ENCODE data around the gene NET1.
A peak's percentile ranks its signal among the peaks of the same experiment; 100 is the strongest.

The NET1 gene

DNA sequence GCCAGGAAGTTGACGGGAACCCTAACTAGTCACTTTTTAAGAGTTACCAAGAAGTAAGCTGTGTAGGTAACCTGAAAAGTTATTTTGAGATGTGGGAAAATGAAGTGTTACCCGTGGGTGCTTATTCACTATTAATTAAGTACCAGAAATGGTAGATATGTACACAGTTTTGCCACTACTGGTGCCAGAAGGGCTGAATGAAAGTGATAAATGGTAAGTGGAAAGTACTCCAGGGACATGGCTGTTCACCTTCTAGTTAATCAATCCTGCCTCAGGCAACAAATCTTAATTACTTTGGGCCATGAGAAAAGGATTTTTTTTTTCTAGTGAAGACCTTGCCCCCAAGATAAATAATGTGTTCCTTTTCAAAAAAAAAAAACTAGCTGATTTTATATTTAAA, 15.8 kb downstream of the NET1 start:
- no peak for ATAC-seq (ENCODE audit: insufficient read depth, low read depth)
- Histone ChIP-seq H3K9me3 (ENCODE audit: insufficient read depth, low read length, severe bottlenecking) (no peaks in the 10 kb centered on the region), H3K9ac (ENCODE audit: low read depth, low read length) (no peak overlapping the region), H2AFZ (ENCODE audit: low read depth, low read length) (no peak overlapping the region), H3K4me1 (ENCODE audit: insufficient read depth, low read length) (no peaks in the 10 kb centered on the region; the same call in 1 of the 2 replicates), H3K79me2 (ENCODE audit: insufficient read depth, low read length) (peaks cover 58% of the 10 kb centered on the region), H4K20me1 (ENCODE audit: insufficient read depth, low read length) (peaks cover 31% of the 10 kb centered on the region; the same call in 1 of the 2 replicates), H3K4me2 (ENCODE audit: insufficient read depth, low read length) (no peak overlapping the region), H3K27me3 (ENCODE audit: insufficient read depth, low read length, poor library complexity) (no peaks in the 10 kb centered on the region), H3K27ac (ENCODE audit: low read length) (no peak overlapping the region), H3K36me3 (ENCODE audit: insufficient read depth, low read length) (peaks cover 41% of the 10 kb centered on the region), H3K4me3 (ENCODE audit: low read depth in 1 of 2, low read length in 2 of 2) (no peak overlapping the region)
- no peak for DNase-seq
- TF ChIP-seq EZH2 (IDR thresholded peaks at IDR 0.05; ENCODE audit: borderline replicate concordance, low read depth, low read length, severe bottlenecking), result no peak
- TF ChIP-seq, protein P1, sequence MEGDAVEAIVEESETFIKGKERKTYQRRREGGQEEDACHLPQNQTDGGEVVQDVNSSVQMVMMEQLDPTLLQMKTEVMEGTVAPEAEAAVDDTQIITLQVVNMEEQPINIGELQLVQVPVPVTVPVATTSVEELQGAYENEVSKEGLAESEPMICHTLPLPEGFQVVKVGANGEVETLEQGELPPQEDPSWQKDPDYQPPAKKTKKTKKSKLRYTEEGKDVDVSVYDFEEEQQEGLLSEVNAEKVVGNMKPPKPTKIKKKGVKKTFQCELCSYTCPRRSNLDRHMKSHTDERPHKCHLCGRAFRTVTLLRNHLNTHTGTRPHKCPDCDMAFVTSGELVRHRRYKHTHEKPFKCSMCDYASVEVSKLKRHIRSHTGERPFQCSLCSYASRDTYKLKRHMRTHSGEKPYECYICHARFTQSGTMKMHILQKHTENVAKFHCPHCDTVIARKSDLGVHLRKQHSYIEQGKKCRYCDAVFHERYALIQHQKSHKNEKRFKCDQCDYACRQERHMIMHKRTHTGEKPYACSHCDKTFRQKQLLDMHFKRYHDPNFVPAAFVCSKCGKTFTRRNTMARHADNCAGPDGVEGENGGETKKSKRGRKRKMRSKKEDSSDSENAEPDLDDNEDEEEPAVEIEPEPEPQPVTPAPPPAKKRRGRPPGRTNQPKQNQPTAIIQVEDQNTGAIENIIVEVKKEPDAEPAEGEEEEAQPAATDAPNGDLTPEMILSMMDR (IDR thresholded peaks at IDR 0.05; ENCODE audit: borderline replicate concordance, extremely low read depth, low read length, poor library complexity, severe bottlenecking), result no peak

DNA sequence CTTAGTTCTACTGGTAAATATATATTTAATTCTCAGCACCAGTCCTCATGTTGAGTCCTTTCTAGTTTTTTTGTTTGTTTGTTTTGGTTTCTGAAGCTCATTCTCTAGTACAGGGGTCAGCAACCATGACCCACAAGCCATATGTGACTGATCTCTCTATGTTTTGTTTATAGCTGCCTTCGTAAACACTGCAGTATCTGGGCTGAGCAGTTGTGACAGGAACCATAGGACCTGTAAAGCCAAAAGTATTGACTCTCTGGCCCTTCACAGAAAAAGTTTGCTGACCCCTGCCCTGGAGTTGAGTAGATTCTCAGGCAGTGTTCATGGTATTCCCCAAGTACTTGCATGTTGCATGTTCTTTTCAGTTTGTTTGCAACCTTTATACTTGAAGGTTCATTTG, 20.8 kb downstream of the NET1 start:
- ATAC-seq (ENCODE audit: insufficient read depth, low read depth) (no peak), DNase-seq (no peak)
- Histone ChIP-seq H3K4me2 (ENCODE audit: insufficient read depth, low read length) (no peak overlapping the region), H3K27ac (ENCODE audit: low read length) (no peak overlapping the region), H3K4me3 (ENCODE audit: low read depth in 1 of 2, low read length in 2 of 2) (no peak overlapping the region), H3K9me3 (ENCODE audit: insufficient read depth, low read length, severe bottlenecking) (no peaks in the 10 kb centered on the region), H3K9ac (ENCODE audit: low read depth, low read length) (no peak overlapping the region), H3K36me3 (ENCODE audit: insufficient read depth, low read length) (peaks cover 36% of the 10 kb centered on the region), H2AFZ (ENCODE audit: low read depth, low read length) (no peak overlapping the region), H3K4me1 (ENCODE audit: insufficient read depth, low read length) (peaks cover 4% of the 10 kb centered on the region; the same call in 1 of the 2 replicates), H4K20me1 (ENCODE audit: insufficient read depth, low read length) (peaks cover 23% of the 10 kb centered on the region), H3K27me3 (ENCODE audit: insufficient read depth, low read length, poor library complexity) (no peaks in the 10 kb centered on the region), H3K79me2 (ENCODE audit: insufficient read depth, low read length) (peaks cover 31% of the 10 kb centered on the region; the same call in 1 of the 2 replicates)
- TF ChIP-seq EZH2 (IDR thresholded peaks at IDR 0.05; ENCODE audit: borderline replicate concordance, low read depth, low read length, severe bottlenecking), result no peak
- TF ChIP-seq, protein P1 (IDR thresholded peaks at IDR 0.05; ENCODE audit: borderline replicate concordance, extremely low read depth, low read length, poor library complexity, severe bottlenecking), result no peak

DNA sequence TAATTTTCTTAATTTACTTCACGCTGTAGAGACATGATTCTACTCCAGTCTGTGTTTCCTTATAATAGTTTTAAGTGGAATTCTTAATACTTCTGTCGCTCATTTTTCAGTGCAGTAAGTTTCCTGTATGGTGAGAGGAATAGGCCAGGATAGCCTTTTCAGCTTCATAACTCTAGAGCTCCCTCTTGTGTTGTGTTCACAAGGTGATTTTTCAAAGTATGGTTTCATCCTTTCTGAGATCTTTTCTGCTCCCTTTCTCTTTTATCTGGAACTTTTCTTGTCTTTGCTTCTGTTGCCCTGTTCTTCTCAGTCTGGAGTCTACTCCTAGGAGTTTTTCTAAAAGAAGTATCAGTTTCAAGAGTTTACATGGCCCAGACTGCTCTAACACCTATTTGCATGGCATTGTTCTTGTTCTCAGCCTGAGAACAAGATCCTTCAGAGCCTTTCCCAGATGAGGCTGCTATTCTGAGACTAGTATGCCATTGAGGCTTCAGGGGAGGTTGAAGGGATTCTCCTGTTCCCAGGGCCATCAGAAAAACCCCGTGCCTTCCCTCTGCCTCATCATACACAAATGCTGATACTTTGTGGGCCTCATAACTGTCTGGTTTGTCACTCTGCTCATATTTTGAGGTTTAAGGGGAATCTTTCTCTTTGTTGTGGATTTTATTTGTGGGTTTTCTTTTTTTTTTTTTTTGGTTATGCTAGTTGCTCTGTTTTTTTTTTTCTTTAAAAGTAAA, 21.8 kb downstream of the NET1 start:
- DNase-seq (no peak), ATAC-seq (ENCODE audit: insufficient read depth, low read depth) (peak; percentile 80)
- Histone ChIP-seq H2AFZ (ENCODE audit: low read depth, low read length) (no peak overlapping the region), H3K36me3 (ENCODE audit: insufficient read depth, low read length) (peaks cover 32% of the 10 kb centered on the region), H3K27ac (ENCODE audit: low read length) (no peak overlapping the region), H3K9me3 (ENCODE audit: insufficient read depth, low read length, severe bottlenecking) (no peaks in the 10 kb centered on the region), H3K4me3 (ENCODE audit: low read depth in 1 of 2, low read length in 2 of 2) (no peak overlapping the region), H3K27me3 (ENCODE audit: insufficient read depth, low read length, poor library complexity) (no peaks in the 10 kb centered on the region), H3K4me2 (ENCODE audit: insufficient read depth, low read length) (no peak overlapping the region), H3K9ac (ENCODE audit: low read depth, low read length) (no peak overlapping the region), H4K20me1 (ENCODE audit: insufficient read depth, low read length) (peaks cover 23% of the 10 kb centered on the region), H3K4me1 (ENCODE audit: insufficient read depth, low read length) (peaks cover 4% of the 10 kb centered on the region; the same call in 1 of the 2 replicates), H3K79me2 (ENCODE audit: insufficient read depth, low read length) (peaks cover 30% of the 10 kb centered on the region; the same call in 1 of the 2 replicates)
- TF ChIP-seq, protein P1 (IDR thresholded peaks at IDR 0.05; ENCODE audit: borderline replicate concordance, extremely low read depth, low read length, poor library complexity, severe bottlenecking), result peak; percentile 76
- no peak for TF ChIP-seq EZH2 (IDR thresholded peaks at IDR 0.05; ENCODE audit: borderline replicate concordance, low read depth, low read length, severe bottlenecking)
